DOHH2 (cell line): ENCODE results near the gene SOHLH2.

ENCODE experiments used
- EZH2phosphoT487 ChIP-seq: fragments of 200-600 bp; sonication (generic); IDR thresholded peaks from 2 replicates; pipeline ENCODE4 v1.6.1; 2017; ENCODE audit warnings: borderline replicate concordance, mild to moderate bottlenecking, antibody characterized with exemption, low read length, moderate library complexity, mixed read lengths
- TF ChIP-seq, protein P1 (sequence below): fragments of 200-600 bp; sonication (generic); IDR thresholded peaks from one replicate; pipeline ENCODE4 v1.5.1; 2014; ENCODE audit warnings: antibody characterized with exemption, mild to moderate bottlenecking, low read depth, low read length; ENCODE audit not compliant: poor library complexity, severe bottlenecking

DNA sequence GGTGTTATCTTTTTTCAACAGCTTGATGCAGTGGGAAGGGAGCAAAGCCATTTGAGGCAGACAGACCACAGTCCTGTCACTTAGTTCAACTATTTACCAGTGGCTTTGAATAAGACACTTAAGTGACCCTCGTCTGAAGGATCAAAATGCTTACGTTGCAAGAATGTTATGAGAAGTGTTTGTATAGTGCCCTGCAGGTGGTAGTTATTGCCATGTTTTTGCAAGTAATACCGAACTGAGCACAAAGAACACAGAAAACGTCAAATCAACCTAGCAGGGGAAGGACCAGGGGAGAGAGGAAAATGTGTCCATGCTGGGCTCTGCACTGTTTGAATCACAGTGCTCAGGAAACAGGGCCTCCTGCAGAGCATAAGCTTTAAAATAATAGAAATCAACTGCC is 2.8 kb downstream of the SOHLH2 start:
- TF ChIP-seq, protein P1, sequence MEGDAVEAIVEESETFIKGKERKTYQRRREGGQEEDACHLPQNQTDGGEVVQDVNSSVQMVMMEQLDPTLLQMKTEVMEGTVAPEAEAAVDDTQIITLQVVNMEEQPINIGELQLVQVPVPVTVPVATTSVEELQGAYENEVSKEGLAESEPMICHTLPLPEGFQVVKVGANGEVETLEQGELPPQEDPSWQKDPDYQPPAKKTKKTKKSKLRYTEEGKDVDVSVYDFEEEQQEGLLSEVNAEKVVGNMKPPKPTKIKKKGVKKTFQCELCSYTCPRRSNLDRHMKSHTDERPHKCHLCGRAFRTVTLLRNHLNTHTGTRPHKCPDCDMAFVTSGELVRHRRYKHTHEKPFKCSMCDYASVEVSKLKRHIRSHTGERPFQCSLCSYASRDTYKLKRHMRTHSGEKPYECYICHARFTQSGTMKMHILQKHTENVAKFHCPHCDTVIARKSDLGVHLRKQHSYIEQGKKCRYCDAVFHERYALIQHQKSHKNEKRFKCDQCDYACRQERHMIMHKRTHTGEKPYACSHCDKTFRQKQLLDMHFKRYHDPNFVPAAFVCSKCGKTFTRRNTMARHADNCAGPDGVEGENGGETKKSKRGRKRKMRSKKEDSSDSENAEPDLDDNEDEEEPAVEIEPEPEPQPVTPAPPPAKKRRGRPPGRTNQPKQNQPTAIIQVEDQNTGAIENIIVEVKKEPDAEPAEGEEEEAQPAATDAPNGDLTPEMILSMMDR, result no peak
- TF ChIP-seq EZH2phosphoT487, result no peak
